Activated T-helper 1 cell treated with Interleukin-2 at 50 U/mL for 16 hours (primary cell): ENCODE results near the gene GCDH.
"Not testable (repeated sequence)": the region's sequence is repeated elsewhere in the genome, so short reads cannot be mapped to it uniquely, and the experiment has no call there.

Experiments
- DNase-seq: peaks from one replicate; pipeline ENCODE4 v3.0.0-alpha.2; 2020; ENCODE audit warnings: low read depth

GCDH gene

DNA sequence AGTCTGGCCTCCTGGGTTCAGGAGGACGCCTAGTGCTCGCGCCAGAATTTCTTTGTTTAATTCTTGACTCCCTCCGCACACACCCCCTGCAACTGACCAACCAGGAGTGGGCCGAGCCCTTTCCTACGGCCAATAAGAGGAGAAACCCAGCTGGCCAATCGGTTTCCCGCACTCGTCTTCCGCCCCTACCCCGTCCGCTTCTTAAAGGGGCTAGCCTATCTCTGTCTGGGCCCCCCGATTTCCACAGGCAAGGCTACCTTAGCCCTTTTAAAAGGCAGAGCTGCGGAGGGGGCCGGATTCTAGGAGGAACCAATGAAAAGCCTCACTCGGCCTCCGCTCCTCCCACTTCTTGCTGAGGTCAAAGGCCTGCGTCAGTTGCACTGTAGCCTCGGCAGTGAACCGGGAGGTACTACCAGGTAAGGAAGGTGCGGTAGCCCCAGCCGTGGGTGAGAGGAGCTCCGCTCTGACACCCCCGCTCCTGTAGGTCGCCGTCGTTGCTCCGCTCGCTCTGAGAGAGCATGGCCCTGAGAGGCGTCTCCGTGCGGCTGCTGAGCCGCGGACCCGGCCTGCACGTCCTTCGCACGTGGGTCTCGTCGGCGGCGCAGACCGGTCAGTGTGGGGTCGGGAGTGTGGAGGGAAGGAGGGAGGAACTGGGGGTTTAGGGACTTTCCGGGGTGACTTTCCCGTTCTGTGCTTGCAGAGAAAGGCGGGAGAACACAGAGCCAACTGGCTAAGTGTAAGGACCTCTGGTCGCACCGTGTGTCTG lies at the start of gene GCDH:
GCDH (plus strand) TSS at position 374 of the 766 bp plus-strand sequence; CDS start at position 519, 145 bp downstream.
- DNase-seq, result peak; percentile 92

DNA sequence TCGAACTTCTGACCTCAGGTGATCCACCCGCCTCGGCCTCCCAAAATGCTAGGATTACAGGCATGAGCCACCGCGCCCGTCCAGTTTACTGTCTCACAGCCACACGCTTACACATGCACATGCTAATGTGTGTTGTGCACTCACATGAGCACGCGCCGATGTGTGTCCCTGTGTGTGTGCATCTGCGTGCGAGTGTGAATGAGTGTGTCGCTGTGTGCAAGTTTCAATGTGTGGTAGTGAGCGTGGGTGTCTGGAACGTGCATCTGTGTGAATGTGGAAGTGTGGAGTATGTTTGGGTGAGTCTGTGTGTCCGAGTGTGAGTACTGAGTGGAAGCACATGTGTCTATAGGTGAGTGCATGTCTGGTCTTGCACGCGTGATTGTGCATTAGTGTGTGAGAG lies 48.4 kb upstream of the GCDH start:
- no peak for DNase-seq

DNA sequence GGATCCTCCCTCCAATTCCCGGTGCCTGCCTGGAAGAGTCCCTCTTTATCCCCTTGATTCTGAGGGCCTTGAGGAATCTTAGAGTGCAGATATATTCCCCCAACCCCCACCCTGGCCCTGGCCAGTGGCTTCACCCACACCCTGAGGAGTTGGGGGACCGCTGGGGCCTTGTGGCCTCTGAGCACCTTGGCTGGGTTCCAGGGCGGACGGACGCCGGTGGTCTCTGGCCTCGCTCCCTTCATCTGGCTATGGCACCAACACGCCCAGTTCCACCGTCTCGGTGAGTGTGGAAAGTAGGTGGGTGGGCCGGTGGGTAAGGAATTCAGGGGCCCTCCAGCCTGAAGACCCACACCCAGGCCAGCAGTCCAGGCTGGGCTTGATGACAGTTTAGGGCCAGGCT lies 47.6 kb upstream of the GCDH start:
- DNase-seq, result no peak

DNA sequence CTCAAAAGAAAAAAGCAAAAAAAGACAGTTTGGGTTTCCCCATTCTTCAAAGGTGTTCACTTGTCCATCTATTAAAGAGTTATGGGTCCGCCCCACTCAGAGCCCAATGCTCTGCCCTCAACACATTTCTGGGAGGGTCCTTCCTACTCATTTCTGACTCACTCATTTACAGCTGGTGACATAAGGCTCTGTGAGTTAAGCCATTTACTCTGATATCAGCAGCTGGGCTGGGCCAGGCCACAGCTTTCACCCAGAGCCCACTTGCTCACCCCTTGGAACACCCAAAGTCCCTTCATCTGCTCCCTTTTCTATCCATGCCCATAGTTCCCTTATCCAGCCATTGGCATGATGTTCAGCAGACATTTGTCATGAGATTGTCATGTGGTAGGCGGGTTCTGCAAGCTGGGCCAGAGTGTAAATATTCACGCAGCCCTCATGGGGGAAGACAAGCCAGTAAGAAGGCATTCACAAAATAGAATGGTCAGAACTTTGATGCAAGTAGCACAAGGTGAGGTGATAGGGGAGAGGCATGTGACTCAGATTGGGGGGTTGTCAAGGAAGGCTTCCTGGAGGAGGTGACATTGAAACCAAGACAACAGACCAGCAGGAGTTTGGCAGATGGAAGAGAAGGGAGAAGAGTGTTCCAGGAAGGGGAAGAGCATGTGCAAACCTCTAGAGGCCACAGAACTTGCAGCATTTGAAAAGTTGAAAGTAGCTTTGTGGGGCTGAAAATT lies 46.8 kb upstream of the GCDH start:
- no peak for DNase-seq

DNA sequence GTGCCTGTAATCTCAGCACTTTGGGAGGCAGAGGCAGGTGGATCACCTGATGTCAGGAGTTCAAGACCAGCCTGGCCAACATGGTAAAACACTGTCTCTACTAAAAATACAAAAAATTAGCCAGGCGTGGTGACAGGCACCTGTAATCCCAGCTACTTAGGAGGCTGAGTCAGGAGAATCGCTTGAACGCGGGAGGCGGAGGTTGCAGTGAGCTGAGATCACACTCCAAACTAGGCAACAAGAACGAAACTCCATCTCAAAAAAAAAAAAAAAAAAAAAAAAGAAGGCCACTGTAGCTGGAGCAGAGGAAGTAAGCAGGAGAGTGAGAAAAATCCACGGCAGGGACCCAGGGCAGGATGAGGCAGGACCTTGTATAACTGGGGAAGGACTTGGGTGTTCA lies 44.3 kb upstream of the GCDH start:
- DNase-seq, result not testable (repeated sequence)

DNA sequence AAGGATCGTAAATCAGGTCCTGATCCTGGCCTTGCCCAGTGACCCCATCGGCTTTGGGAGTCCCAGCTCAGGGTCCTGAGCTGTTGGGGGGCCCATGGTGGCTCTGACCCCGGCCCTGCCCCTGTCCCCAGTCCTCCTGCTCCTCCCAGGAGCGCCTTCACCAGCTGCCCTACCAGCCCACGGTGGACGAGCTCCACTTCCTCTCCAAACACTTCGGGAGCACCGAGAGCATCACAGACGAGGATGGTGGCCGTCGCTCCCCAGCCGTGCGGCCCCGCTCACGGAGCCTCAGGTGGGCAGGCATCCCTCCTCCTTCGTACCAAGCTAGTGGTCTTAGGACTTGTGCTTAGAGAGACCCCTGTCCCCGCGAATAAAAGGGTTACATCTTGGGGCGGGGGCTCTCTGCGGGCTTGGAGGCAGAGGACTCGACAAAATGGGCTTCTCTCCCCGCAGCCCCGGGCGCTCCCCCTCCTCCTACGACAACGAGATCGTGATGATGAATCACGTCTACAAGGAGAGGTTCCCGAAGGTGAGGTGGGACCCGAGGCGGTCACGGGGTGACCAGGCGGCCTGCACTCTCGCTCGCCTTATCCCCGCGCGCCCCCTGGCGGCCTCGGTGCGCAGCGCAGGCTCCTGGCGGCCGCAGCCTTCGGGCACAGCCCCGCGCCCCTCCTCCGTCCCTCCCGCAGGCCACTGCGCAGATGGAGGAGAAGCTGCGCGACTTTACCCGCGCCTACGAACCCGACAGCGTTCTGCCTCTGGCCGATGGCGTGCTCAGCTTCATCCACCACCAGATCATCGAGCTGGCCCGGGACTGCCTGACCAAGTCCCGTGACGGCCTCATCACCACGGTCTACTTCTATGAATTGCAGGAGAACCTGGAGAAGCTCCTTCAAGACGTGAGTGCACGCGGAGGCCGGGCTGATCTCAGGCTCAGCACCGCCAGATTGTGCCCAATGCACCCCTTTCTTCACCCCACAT lies 43.5 kb upstream of the GCDH start:
- DNase-seq, result peak; percentile 73

DNA sequence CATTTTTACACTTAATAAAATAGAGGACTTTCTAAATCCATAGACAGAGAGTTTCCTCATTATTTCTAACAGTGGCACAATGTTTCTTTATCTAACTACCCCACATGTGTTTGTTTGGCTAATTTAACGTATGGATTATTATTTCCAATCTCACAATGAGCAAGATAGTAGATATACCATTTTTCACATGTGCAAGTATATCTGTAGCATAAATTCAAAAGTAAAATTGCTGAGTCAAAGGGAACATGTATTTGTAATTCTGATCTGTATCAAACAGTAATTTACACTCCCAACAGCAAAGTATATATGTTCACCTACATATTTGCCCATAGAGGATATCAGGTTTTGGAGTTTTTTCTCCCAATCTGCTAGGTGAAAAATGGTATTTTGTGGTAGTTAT lies 34.3 kb upstream of the GCDH start:
- DNase-seq, result no peak

DNA sequence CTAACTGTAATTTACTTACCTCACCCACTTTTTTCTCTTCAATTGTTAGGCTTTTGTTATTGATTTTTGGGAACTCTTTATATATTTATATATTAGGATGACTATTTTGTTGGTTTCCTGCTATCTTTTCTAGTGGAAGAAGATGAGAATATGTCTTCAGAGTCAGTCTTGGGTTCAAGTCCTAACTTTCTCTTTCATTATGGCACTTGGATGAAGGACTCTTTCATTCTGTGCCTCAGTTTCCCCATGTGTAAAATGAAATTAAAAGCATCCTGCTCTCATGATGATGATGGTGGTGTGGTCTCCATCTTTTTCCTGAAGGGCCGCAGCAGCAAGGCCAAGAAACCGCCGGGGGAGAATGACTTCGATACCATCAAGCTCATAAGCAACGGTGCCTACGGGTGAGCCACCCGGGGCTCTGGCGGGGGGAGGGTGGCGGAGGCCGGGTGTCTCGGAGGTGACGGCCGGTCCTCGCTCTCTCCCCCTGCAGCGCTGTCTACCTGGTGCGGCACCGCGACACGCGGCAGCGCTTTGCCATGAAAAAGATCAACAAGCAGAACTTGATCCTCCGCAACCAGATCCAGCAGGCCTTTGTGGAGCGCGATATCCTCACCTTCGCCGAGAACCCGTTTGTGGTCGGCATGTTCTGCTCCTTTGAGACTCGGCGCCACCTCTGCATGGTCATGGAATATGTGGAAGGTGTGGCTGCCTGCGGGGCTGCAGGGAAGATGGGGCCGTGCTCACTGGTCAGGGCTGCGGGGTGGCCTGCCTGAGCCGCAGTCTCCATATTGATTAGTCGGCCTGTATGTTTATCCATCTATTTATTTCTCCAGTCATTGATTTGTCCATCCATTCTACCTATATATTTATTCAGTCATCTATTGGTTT lies 32.7 kb upstream of the GCDH start:
- DNase-seq, result no peak

DNA sequence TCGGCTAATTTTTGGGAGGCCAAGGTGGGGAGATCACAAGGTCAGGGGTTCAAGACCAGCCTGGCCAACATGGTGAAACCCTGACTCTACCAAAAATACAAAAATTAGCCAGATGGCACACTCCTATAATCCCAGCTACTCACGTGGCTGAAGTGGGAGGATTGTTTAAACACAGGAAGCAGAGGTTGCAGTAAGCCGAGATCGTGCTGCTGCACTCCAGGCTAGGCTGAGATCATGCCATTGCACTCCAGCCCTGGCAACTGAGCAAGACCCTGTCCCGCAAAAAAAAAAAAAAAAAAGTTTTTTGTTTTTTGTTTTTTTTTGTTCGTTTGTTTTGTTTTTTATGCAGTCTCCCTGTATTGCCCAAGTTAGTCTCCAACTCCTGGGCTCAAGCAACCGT lies 31.4 kb upstream of the GCDH start:
- no peak for DNase-seq

DNA sequence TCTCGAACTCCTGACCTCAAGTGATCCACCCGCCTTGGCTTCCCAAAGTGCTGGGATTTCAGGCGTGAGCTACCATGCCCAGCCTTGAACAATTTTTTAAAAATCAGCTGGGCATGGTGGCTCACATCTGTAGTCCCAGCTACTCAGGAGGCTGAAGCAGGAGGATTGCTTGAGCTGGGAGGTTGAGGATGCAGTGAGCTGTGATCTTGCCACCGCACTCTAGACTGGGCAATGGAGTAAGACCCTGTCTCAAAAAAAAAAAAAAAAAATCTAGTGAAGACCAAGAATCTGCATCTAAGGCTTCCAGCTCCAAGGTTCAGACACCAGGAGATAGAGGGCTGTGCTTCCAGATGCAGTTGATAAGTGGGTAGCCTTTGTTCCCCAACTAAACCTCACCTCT lies 26.8 kb upstream of the GCDH start:
- DNase-seq, result no peak

DNA sequence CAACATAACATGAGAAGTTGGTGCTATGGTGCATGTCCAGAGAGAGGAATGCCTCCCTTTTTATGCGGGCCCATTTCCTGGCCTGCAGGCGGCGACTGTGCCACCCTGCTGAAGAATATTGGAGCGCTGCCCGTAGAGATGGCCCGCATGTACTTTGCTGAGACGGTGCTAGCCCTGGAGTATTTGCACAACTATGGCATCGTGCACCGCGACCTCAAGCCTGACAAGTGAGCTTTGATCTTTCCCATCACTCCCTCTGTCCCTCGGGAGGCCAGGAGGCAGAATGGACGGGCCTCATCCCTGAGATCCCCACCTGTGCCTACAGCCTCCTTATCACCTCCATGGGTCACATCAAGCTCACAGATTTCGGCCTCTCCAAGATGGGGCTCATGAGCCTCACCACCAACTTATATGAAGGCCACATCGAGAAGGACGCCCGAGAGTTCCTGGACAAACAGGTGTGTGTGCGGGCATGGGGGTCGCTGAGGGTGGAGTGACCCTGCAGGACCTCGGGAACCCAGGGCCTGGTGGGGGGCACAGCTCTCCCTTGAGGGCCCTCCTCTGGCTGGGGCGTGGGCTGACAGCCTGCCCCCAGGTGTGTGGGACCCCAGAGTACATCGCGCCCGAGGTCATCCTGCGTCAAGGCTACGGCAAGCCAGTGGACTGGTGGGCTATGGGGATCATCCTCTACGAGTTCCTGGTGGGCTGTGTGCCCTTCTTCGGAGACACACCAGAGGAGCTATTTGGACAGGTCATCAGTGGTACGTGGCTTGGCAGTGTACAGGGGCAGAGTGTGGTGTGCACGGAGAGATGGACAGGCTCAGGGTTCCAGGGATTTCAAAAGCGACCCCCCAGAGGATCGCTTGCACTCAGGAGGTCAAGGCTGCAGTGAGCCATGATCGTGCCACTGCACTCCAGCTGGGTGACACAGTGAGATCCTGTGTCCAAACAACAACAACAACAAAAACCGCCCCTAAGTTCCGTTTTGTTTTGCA lies 25.9 kb upstream of the GCDH start:
- DNase-seq, result no peak

DNA sequence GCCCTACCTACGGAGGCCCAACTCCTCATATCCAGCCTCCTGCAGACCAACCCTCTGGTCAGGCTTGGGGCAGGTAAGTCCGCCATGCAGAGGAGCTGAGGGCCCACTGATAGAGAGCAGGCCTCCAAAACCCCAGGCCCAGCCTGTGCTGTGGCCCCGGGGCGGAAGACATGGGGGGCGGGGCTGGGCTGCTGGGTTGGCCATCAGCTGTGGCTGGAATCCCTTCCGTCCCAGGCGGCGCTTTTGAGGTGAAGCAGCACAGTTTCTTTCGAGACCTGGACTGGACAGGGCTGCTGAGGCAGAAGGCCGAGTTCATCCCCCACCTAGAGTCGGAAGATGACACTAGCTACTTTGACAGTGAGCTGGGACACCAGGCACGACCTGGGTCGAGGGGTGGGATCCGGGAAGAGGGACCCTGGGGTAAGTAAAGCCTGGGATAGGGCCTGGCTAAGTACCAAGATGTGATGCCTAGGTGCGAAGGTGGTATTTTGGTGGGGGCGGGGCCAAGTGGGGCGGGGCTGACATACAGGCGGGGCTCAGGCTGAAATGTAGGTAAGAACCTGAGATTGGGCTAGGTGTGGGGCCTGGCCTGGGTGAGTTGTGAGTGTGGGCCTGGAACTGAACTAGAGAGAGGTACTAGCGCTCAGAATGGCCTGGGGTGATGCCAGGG lies 25.1 kb upstream of the GCDH start:
- DNase-seq, result no peak

DNA sequence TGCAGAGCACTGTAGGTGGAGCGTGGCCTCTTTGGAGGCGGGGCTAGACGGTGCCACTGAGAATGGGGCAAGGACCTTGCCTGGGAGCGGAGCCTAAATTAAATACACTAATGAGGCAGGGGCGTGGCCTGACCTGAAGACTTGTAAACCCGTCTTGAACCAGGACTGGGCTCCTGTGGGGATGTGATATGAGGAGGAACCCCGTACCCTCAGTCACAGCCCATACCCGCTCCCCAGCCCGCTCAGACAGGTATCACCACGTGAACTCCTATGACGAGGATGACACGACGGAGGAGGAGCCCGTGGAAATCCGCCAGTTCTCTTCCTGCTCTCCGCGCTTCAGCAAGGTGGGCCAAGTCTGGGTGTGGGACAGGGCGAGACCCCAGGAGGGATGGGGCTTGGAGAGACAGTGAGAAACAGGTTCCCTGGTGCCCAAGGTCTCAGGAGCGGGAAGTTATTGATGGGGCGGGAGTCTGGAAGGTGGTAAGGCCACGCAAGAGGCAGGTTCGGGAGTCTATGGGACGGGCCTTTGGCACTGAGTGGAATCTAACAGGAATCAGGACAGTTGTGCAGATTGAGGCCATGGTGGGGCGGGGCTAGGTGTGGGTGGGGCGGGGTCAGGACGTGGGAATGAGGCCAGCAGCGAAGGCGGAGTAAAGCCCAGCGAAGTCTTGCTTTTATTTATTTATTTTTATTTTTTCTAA lies 24.4 kb upstream of the GCDH start:
- DNase-seq, result no peak

DNA sequence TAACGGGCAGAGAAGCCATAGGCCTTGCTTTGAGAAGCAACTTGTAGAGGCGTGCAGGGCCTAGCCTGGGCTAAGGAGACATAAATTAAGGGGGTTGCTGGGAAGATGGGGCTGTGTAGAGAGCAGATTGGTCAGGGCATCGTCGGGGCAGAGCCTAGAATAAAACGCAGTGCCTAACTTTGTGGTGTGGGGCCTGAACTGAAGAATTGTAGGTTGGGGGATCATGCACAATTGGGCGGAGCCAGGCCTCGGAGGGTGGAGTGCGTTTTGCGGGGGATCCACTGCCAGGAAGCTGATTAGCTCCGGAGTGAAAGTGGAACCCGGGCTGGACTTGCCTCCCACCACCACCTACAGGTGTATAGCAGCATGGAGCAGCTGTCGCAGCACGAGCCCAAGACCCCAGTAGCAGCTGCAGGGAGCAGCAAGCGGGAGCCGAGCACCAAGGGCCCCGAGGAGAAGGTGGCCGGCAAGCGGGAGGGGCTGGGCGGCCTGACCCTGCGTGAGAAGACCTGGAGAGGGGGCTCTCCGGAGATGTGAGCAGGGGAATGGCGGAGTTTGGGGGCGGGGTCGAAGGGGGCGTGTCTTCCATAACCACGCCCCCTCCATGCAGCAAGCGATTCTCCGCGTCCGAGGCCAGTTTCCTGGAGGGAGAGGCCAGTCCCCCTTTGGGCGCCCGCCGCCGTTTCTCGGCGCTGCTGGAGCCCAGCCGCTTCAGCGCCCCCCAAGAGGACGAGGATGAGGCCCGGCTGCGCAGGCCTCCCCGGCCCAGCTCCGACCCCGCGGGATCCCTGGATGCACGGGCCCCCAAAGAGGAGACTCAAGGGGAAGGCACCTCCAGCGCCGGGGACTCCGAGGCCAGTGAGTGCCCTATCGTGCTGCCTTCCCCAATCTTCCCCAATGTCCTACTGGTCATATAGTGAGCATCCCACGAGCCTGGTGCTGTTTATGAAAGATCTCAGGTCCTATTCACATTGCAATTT lies 23.6 kb upstream of the GCDH start:
- peak; percentile 41 for DNase-seq

DNA sequence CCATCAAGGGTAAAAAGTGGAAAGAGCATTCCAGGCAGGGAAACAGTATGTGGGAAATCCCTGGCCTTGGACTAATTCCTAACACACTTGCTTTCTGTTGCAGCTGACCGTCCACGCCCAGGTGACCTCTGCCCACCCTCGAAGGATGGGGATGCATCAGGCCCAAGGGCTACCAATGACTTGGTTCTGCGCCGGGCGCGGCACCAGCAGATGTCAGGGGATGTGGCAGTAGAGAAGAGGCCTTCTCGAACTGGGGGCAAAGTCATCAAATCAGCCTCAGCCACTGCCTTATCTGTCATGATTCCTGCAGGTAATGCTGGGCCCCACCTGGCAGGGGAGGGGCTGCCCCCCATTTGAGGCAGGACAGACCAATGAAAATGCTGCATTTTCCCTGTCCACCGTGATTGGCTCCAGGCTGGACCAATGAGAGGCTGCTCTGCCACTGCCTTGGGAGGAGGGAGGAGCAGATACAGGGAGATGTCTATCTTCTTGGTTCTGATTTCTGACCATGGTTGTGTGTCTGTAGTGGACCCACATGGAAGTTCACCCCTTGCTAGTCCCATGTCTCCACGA lies 22.3 kb upstream of the GCDH start:
- DNase-seq, result no peak

DNA sequence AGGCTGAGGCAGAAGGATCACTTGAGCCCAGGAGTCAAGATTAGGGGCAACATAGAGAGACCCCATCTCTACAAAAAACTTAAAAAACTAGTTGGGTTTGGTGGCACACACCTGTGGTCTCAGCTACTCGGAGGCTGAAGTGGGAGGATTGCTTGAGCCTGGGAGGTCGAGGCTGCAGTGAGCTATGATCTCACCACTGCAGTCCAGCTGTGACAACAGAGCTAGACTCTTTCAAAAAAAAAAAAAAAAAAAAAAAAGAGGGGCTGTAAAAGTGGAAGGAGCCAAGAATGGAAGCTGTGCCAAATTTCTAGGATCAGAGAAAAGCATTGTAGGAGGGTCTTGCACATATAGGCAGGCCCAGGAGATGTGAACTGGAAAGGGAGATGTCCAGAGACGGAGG lies 19.3 kb upstream of the GCDH start:
- no peak for DNase-seq

DNA sequence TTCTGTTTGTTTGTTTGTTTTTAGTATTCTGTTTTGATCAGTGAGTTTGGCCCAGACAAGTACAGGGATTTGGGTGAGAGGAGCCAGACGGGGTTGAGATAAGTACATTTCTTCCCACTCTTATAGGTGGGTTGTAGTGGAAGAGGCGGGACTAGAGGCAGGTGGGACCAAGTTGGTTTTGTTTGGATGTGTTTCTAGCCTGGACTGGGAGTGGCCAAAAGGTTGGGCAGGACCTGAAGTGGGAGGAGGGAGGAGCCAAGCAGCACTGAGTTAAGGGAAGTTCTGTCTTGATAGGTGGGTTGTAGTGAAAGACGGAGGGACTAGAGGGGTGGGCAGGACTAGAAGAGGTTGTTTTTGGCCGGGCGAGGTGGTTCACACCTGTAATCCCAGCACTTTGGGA lies 18.7 kb upstream of the GCDH start:
- DNase-seq, result no peak
